Stimulated activated memory B cell treated with anti-CD40 and anti-IgM and Interleukin-4, amounts not matched to agents 10 μg/mL and 1 μg/mL and 100 μg/mL, for 72 hours (primary cell): ENCODE measurements around the gene TP53RK.

Source experiments
- ATAC-seq: fragments of 150-1000 bp; cut with Tn5 transposase; 2 replicates; pipeline ENCODE4 v1.10.0; 2021
- H3K27ac Mint-ChIP-seq: one replicate; pipeline ENCODE4 v1.8.0; 2022; ENCODE audit warnings: mild to moderate bottlenecking, mixed read lengths
- H3K27me3 Mint-ChIP-seq: one replicate; pipeline ENCODE4 v1.8.0; 2022; ENCODE audit warnings: mixed read lengths
- H3K36me3 Mint-ChIP-seq: one replicate; pipeline ENCODE4 v1.8.0; 2022; ENCODE audit warnings: mixed read lengths
- H3K4me1 Mint-ChIP-seq: one replicate; pipeline ENCODE4 v1.8.0; 2022; ENCODE audit warnings: mixed read lengths
- H3K4me3 Mint-ChIP-seq: one replicate; pipeline ENCODE4 v1.8.0; 2022; ENCODE audit warnings: mild to moderate bottlenecking, moderate library complexity, mixed read lengths
- H3K9me3 Mint-ChIP-seq: one replicate; pipeline ENCODE4 v1.8.0; 2022; ENCODE audit warnings: mixed read lengths

The TP53RK gene

DNA sequence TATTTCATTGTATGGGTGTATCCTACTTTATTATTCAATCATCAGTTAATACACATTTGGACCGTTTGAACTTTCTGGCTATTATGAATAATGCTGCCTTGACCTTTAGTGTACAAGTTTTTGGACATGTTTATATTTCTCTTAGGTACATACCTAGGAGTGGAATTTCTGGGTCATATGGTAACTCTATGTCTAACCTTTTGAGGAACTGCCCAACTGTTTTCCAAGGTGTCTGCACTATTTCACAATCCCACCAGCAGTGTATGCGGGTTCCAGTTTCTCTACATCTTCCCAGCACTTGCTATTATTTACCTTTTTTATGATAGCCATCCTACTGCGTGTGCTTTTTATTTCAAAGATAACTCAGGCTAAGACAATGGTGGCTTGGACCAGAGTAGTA lies 23.6 kb downstream of the TP53RK start:
- H3K4me3 Mint-ChIP-seq, result no peak overlapping the region
- H3K36me3 Mint-ChIP-seq, result peaks cover 10% of the 10 kb centered on the region
- no peak for ATAC-seq
- no peaks in the 10 kb centered on the region for H3K4me1 Mint-ChIP-seq
- H3K27ac Mint-ChIP-seq, result no peak overlapping the region
- H3K27me3 Mint-ChIP-seq, result no peaks in the 10 kb centered on the region
- H3K9me3 Mint-ChIP-seq, result peaks cover 5% of the 10 kb centered on the region

DNA sequence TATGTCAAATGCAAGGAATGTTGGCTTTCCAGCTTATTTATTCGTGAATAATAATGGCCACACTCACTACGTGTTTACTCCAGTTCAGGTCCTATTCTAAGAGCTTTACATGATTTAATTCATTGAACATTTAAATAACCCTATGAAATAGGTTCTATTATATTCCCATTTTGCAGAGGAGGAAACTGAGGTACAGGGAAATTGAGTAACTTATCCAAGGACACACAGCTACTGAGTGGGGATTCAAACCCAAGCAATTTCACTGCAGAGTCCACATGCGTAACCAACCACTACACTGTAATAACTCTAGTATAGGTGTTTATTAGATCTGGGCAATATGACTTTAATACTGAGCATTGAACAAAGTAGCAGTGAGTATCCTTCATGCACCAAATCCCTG lies 25.7 kb downstream of the TP53RK start:
- Mint-ChIP-seq H3K27me3 (no peaks in the 10 kb centered on the region), H3K9me3 (no peaks in the 10 kb centered on the region), H3K36me3 (peaks cover 5% of the 10 kb centered on the region), H3K4me1 (no peaks in the 10 kb centered on the region), H3K4me3 (no peak overlapping the region), H3K27ac (no peak overlapping the region)
- no peak for ATAC-seq

DNA sequence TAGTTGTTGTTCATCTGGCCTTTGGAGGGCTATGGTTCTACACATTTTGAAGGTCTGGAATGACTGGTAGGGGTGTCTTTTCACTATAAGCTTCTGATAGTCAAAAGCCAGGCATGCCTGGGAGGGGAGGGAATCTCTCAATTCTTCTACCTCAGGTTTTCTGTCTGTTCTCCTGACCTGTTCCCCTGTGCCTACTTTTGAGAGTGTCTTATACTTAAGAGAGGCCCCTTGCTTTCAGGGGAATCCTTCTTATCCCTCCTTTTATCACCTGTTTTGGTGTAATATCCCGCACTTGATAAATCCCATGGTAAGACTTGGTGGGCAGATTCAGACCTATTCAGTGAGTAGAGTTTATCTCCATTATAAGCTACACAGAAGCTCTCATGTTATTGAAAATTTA lies 27.6 kb downstream of the TP53RK start:
- Mint-ChIP-seq H3K27me3 (no peaks in the 10 kb centered on the region), H3K4me1 (no peaks in the 10 kb centered on the region), H3K4me3 (no peak overlapping the region), H3K9me3 (no peaks in the 10 kb centered on the region), H3K36me3 (no peaks in the 10 kb centered on the region), H3K27ac (no peak overlapping the region)
- ATAC-seq, result no peak

DNA sequence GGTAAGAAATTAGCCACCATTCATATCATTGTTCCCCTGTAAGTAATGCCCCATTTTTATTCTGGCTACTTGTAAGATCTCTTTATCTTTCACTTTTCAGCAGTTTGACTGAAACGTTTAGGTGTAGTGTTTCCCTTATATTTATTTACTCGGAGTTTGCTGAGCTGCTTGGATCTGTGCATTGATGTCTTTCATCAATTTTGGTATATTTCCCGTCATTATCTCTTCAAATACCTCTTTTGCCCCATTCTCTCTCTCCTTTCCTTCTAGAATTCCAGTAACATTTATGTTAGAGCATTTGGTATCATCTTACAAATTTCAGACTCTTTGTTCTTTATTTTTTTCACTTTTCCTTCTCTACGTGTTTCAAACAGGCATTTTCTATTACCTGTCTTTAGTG lies 28.8 kb downstream of the TP53RK start:
- Mint-ChIP-seq H3K4me3 (no peak overlapping the region), H3K27ac (no peak overlapping the region), H3K27me3 (no peaks in the 10 kb centered on the region), H3K36me3 (no peaks in the 10 kb centered on the region), H3K4me1 (no peaks in the 10 kb centered on the region), H3K9me3 (no peaks in the 10 kb centered on the region)
- ATAC-seq, result no peak

DNA sequence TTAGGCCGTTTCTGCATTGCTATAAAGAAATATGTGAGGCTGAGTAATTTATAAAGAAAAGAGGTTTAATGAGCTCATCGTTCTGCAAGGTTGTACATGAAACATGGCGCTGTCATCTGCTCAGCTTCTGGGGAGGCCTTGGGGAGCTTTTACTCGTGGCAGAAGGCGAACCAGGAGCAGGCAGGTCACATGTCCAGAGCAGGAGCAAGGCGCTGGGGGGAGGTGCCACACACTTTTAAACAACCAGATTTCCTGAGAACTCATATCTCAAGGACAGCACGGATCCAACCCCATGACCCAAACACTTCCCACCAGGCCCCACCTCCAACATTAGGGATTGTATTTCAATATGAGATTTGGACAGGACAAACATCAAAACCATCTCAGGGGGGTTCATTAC lies 31.6 kb downstream of the TP53RK start:
- Mint-ChIP-seq H3K27me3 (peaks cover 13% of the 10 kb centered on the region), H3K36me3 (no peaks in the 10 kb centered on the region), H3K4me3 (no peak overlapping the region), H3K9me3 (no peaks in the 10 kb centered on the region), H3K4me1 (no peaks in the 10 kb centered on the region), H3K27ac (no peak overlapping the region)
- ATAC-seq, result no peak

DNA sequence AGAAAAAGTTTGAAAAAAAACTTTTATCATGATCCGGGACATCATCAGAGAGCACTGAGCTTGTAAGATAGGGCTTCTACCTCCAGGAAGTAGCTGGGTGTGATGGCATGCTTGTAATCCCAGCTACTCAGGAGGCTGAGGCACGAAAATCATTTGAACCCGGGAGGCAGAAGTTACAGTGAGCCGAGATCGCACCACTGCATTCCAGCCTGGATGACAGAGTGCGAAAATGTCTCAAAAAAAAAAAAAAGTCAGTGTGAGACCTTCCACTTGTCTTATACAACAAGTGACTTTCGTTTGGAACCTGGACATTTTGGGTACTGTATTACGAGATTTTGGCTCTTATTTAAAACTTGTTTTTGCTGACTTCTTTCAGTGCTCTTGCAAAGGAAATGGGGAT lies 32.1 kb downstream of the TP53RK start:
- ATAC-seq, result no peak
- H3K4me1 Mint-ChIP-seq, result no peaks in the 10 kb centered on the region
- no peaks in the 10 kb centered on the region for H3K9me3 Mint-ChIP-seq
- no peaks in the 10 kb centered on the region for H3K36me3 Mint-ChIP-seq
- H3K27me3 Mint-ChIP-seq, result peaks cover 18% of the 10 kb centered on the region
- H3K27ac Mint-ChIP-seq, result no peak overlapping the region
- no peak overlapping the region for H3K4me3 Mint-ChIP-seq

DNA sequence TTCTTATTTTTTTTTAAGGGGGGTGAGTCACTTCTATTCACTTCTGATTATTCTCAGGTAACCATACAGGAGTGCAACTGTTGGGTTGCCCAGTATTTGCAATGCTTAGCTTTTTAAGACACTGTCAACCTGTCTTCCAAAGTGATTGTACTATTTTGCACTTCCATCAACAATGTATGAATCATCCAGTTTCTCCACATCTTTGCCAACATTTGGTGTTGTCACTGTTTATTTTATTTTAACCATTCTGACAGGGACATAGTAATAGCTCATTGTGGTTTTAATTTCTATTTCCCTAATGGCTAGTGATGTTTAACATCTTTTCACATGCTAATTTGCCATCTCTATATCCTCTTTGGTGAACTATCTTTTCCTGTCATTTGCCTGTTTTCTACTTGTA lies 36.5 kb downstream of the TP53RK start:
- Mint-ChIP-seq H3K4me3 (no peak overlapping the region), H3K4me1 (no peaks in the 10 kb centered on the region), H3K36me3 (no peaks in the 10 kb centered on the region)

DNA sequence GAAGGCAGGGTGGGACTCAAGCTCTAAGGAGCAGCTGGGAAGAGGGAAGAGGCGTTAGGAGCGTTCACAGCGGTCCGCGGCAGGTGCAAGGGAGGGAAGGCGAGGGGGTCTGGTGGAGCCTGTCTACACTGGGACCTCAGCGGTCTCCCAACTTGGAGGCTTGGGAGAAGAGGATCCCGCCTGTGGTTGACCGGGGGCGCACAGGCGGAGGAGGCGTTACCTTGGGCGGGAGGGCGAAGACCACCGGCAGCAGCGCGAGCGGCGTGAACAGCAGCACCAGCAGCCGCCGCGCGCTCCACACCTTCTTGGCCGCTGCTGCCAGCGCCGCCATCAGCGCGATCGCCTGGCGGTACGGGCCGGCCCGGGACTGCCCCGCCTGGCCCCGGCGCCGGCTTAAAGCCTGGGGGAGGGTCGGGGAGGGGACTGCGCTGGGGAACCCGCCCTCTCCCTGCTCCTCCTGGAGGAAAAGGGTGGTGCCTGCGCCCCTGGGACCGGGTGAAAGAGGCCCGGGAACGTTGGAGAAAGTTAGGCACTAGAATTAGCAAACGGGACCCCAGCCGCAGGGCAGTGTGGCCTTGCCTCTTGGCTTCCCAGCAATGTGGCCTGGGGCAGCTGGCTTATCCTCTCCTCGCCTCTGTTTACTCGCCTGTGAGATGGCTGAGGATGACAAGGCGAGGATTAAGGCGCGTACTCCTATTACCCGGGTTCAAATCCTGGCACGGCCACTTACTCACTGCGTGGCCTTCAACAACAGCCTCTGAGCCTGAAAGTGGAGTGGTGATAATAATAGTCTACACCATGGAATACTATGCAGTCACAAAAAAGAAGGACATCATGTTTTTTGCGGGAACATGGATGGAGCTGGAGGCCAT lies 37.9 kb downstream of the TP53RK start, which contains the start of gene SLC13A3:
Gene SLC13A3 (minus strand): TSS at position 369 of the 872 bp plus-strand sequence. CDS start 38 bp downstream, at position 331.
- no peak within 1 kb of the TSS for H3K4me3 Mint-ChIP-seq
- ATAC-seq, result no peak
- H3K9me3 Mint-ChIP-seq, result no peaks in the 10 kb centered on the region
- no peak within 1 kb of the TSS for H3K27ac Mint-ChIP-seq
- no peaks in the 10 kb centered on the region for H3K36me3 Mint-ChIP-seq
- H3K27me3 Mint-ChIP-seq, result peaks cover 60% of the 10 kb centered on the region
- H3K4me1 Mint-ChIP-seq, result no peaks in the 10 kb centered on the region

More for the DNA sequence above, 36.5 kb downstream of the TP53RK start:
- H3K27ac Mint-ChIP-seq, result no peak overlapping the region
- ATAC-seq, result no peak
- peaks cover 60% of the 10 kb centered on the region for H3K27me3 Mint-ChIP-seq
- H3K9me3 Mint-ChIP-seq, result no peaks in the 10 kb centered on the region

DNA sequence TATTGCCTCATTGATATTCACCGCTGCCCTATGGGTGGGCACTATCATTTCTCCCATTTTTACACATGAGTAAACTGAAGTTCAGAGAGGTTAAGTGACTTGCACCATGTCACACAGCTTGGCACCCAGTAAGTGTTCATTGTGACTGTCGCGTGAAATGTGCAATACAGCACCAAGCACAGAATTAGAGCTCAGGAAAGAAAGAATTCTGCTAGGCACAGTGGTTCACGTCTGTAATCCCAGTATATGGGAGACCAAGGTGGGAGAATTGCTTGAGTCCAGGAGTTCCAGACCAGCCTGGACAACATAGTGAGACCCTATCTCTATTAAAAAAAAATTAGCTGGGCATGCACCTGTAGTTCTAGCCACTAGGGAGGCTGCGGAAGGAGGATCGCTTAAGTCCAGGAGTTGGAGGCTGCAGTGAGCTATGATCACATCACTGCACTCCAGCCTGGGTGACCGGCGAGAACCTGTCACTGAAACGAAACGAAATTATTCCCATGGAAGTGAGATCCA lies 38.6 kb downstream of the TP53RK start:
- Mint-ChIP-seq H3K4me1 (no peaks in the 10 kb centered on the region), H3K36me3 (no peaks in the 10 kb centered on the region), H3K27ac (no peak overlapping the region), H3K4me3 (no peak overlapping the region), H3K9me3 (no peaks in the 10 kb centered on the region), H3K27me3 (peaks cover 60% of the 10 kb centered on the region)
- ATAC-seq, result no peak

DNA sequence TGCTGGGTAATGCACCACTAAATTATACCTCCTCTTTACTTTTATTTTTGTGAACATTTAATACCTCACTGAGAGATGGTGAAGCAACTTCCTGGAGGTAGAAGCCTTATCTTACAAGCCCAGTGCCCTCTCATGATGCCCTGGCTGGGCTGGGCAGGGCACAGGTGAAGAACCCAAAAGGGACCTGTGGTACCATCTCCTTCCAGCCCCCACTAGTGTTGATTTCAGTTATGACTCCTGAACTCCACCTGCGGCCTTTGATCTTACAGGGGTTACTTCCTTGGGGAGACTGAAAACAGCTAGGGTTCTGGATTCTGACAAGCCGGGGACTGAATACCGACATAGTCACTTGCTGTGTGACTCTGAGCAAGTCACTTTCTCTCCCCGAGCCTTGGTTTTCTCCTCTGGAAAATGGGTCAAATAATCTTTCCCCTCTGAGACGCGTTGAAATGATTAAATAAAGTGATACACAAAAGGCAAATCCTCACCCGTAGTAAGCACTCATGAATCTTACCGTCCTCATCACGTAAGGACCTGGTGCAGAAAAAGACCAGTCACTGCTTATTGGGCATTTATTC lies 39.2 kb downstream of the TP53RK start:
- H3K27ac Mint-ChIP-seq, result no peak overlapping the region
- H3K27me3 Mint-ChIP-seq, result peaks cover 60% of the 10 kb centered on the region
- no peak overlapping the region for H3K4me3 Mint-ChIP-seq
- ATAC-seq, result no peak
- no peaks in the 10 kb centered on the region for H3K4me1 Mint-ChIP-seq
- no peaks in the 10 kb centered on the region for H3K36me3 Mint-ChIP-seq
- no peaks in the 10 kb centered on the region for H3K9me3 Mint-ChIP-seq

DNA sequence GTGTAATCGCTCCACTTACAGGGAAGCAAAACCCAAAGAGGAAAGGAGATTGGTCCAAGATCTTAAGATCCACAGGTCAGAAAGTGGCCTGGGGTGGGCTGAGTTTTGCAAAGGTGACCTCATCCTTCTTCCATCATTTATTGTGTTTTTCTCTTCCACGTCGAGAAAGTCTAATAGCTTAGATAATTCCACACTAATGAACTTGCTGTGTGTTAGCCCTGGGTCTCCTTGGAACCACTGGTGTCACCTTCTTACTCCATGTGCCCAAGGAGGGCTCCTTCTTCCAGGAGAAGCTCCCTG lies 39.6 kb downstream of the TP53RK start:
- peaks cover 60% of the 10 kb centered on the region for H3K27me3 Mint-ChIP-seq
- ATAC-seq, result no peak
- no peaks in the 10 kb centered on the region for H3K4me1 Mint-ChIP-seq
- no peaks in the 10 kb centered on the region for H3K36me3 Mint-ChIP-seq
- H3K27ac Mint-ChIP-seq, result no peak overlapping the region
- no peaks in the 10 kb centered on the region for H3K9me3 Mint-ChIP-seq
- no peak overlapping the region for H3K4me3 Mint-ChIP-seq

DNA sequence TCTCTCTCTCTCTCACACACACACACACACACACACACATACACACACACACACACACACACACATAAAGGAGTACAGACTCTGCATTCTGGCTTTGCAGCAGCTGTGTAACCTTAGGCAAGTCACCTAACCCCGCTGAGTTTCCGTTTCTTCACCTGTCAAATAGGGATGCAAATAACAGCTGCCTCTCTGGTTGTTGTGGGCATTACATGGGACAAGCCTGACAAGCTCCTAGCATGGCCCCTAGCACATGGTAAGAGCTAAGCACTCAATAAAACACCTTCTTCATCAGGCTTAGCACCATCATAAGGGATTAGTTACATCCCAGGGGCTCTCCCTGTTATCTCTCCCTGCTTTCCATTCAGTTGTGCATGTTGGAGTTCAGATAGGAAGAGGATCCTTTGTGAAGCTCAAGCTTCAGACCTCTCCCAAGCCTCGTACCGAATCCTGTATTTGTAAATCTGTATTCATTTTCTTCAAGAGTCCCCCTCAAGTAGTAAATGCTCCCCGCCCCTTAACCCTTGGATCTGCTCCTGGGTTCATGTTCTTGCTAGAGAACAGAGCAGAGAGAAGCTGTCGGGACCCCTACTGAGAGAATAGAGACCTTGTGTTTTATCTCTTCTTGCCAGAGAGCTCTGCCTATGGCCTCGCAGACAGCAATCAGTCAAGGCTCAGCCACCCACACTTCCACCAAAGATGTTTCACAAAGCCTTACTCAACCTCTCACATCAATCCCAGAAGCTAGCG lies 40.2 kb downstream of the TP53RK start:
- H3K9me3 Mint-ChIP-seq, result no peaks in the 10 kb centered on the region
- no peak for ATAC-seq
- H3K27ac Mint-ChIP-seq, result no peak overlapping the region
- H3K4me1 Mint-ChIP-seq, result no peaks in the 10 kb centered on the region
- no peak overlapping the region for H3K4me3 Mint-ChIP-seq
- H3K27me3 Mint-ChIP-seq, result peaks cover 60% of the 10 kb centered on the region
- no peaks in the 10 kb centered on the region for H3K36me3 Mint-ChIP-seq

DNA sequence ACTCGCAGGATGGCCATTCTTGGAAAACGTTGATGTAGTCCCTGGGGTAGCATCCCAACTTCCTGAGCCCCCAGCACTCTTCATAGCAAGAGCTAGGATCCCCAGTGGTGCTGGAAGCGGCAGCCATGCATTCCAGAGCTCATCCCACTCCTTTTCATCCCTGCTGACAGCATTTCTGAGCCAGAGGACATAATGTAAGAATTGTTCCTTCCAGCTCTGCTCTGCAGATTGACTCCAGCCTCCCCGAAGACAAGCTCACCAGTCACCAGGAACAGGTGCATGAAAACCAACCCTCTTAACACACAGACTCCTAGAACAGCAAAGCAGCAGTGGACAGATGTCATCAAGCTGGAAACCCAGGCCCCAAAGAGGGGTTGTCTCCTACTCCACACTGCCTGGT lies 41.8 kb downstream of the TP53RK start:
- H3K27me3 Mint-ChIP-seq, result peaks cover 52% of the 10 kb centered on the region
- no peaks in the 10 kb centered on the region for H3K36me3 Mint-ChIP-seq
- H3K4me3 Mint-ChIP-seq, result no peak overlapping the region
- H3K9me3 Mint-ChIP-seq, result no peaks in the 10 kb centered on the region
- no peak for ATAC-seq
- H3K4me1 Mint-ChIP-seq, result no peaks in the 10 kb centered on the region
- no peak overlapping the region for H3K27ac Mint-ChIP-seq

DNA sequence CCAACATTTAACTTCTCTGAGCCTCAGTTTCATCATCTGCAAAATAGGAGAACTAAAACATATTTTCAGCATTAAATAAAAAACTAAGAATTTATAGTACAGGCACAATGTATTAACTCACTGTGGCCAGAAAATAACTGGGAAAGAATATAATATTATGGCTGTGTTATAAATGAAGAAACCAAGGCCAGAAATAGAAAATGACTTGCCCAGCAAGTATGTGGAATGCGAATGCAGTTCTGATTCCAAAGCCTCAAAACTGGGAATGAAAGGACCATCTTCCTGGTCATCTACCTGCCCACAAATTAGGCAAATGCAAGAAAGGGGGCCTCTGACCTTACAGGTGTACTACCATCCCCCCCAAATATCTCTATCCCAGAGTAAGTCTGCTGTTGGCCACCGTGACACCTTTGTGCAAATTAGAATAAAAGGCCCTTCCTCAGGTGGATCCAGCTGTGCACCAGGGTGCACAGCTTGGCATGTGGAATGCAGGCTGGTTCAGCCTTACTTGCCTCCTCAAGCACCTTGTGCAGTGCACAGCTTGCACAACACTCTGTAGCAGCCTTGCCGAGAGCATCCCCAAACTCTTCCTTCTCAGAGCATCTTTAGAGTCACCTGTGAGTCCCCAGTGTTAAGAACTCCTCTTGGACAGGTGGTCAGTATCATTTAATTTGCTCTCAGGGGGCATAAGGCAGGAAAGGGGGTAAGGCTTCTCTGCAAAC lies 42.4 kb downstream of the TP53RK start:
- H3K27ac Mint-ChIP-seq, result no peak overlapping the region
- H3K4me3 Mint-ChIP-seq, result no peak overlapping the region
- no peaks in the 10 kb centered on the region for H3K9me3 Mint-ChIP-seq
- H3K36me3 Mint-ChIP-seq, result no peaks in the 10 kb centered on the region
- no peaks in the 10 kb centered on the region for H3K4me1 Mint-ChIP-seq
- no peak for ATAC-seq
- peaks cover 52% of the 10 kb centered on the region for H3K27me3 Mint-ChIP-seq

DNA sequence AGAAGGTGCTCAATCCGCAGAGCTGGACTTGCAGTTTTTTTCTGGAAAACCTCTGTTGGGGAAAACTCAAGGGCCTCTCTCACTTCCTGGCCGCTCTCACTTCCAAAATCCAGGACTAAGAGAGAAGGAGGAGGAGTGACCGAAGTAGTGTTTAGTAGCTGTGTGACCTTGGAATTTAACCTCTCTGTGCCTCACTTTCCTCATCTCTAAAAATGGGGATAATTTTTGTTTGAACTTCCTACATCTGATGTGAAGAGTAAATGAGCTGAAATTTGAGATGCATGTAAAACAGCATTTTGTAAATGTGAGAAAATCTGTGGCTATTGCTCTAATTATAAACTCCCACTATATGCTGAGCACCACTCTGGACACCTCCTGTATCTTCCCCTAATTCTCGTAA lies 43.1 kb downstream of the TP53RK start:
- Mint-ChIP-seq H3K4me3 (no peak overlapping the region), H3K9me3 (no peaks in the 10 kb centered on the region), H3K27me3 (peaks cover 53% of the 10 kb centered on the region), H3K27ac (no peak overlapping the region), H3K36me3 (no peaks in the 10 kb centered on the region), H3K4me1 (no peaks in the 10 kb centered on the region)
- no peak for ATAC-seq
